H1 (cell line): ENCODE measurements around the gene LYPD6B. TPM values are rescaled to one million over a fixed set of nuclear protein-coding genes. Genes with fewer than 3 reads are reported as not detected.

Source experiments
- ATF3 ChIP-seq: IDR thresholded peaks from 2 replicates; pipeline ENCODE4 v1.6.1; 2011; ENCODE audit warnings: low read depth, mild to moderate bottlenecking, low read length; ENCODE audit not compliant: insufficient read depth
- RAD21 ChIP-seq, 2 experiments: IDR thresholded peaks in 1 of 2; conservative IDR thresholded peaks in 1 of 2; 2 replicates each; pipeline ENCODE4 v1.6.1; 2011; ENCODE audit warnings: low read depth in 2 of 2, low read length in 2 of 2, improper control_type of control experiment in 1 of 2, inconsistent platforms in 1 of 2, mild to moderate bottlenecking in 1 of 2, moderate library complexity in 1 of 2
- polyA plus RNA-seq, 7 experiments: library from polyadenylated mRNA; depleted of rRNA in 3 of 7; stranded (reverse) in 5 of 7; unstranded in 2 of 7; fragments of >200 nt in 5 of 7; fragments of 200-250 nt in 2 of 7; gene quantifications; 1 replicate in 5 of 7; 2 replicates in 1 of 7; 4 replicates in 1 of 7; pipeline versions ENCODE4 v1.2.1 to v1.2.3, GENCODE V29; 2011 to 2013; ENCODE audit warnings: missing spikeins in 2 of 7, mixed read lengths in 2 of 7
- total RNA-seq: library from RNA; stranded (reverse); fragmentation: NEBNext Ultra II Directional; extraction: Animal tissue kit (Norgen Biotek cat#: 25700); gene quantifications from 2 replicates; pipeline ENCODE4 v1.2.1, GENCODE V29; 2021

LYPD6B gene
- total and polyA plus RNA-seq, 2 of the 8 experiments (the other 6 are each of a cell fraction or from before 2014, with no cell fraction given): 2.2 to 3.5 TPM

- TF ChIP-seq ATF3 (no peak), RAD21 (IDR thresholded peaks at IDR 0.05 in 1 of 2, conservative IDR thresholded peaks at IDR 0.05 in 1 of 2; ENCODE audit: low read depth in 2 of 2, low read length in 2 of 2) (no peak)
- TF ChIP-seq, all 59 proteins: peak for 0
Observed at GRCh38 chr2:149028377-149028776, 10.1 kb upstream of the LYPD6B start (continued).
